T-helper 17 cell (primary cell): ENCODE measurements around the gene RIPK3. TPM values are rescaled to one million over a fixed set of nuclear protein-coding genes. Genes with fewer than 3 reads are reported as not detected.

ENCODE experiments used
- ATAC-seq: fragments of 150-1000 bp; cut with Tn5 transposase; 2 replicates; pipeline ENCODE4 v1.10.0; 2021; ENCODE audit warnings: mild to moderate bottlenecking, moderate library complexity
- DNase-seq, 3 donors: peaks; one replicate each; pipeline versions ENCODE4 v3.0.0 to v3.0.0-alpha.2; 2020 to 2021
- H3K9me3 ChIP-seq: one replicate; pipeline ENCODE4 v1.7.0; 2013; ENCODE audit warnings: low read length, mild to moderate bottlenecking; ENCODE audit not compliant: control insufficient read depth, poor library complexity, severe bottlenecking
- H3K27ac Mint-ChIP-seq: one replicate; pipeline ENCODE4 v1.8.0; 2022; ENCODE audit warnings: mild to moderate bottlenecking, moderate library complexity, mixed read lengths
- H3K27me3 Mint-ChIP-seq: one replicate; pipeline ENCODE4 v1.8.0; 2022; ENCODE audit warnings: mixed read lengths
- H3K36me3 Mint-ChIP-seq: one replicate; pipeline ENCODE4 v1.8.0; 2022; ENCODE audit warnings: low read depth, mixed read lengths
- H3K4me1 Mint-ChIP-seq: one replicate; pipeline ENCODE4 v1.8.0; 2022; ENCODE audit warnings: mild to moderate bottlenecking, mixed read lengths
- H3K4me3 Mint-ChIP-seq: one replicate; pipeline ENCODE4 v1.8.0; 2022; ENCODE audit warnings: mild to moderate bottlenecking, moderate library complexity, mixed read lengths
- total RNA-seq, 4 donors: library from RNA in 2 of 4; stranded (reverse) in 2 of 4; gene quantifications; one replicate each; pipeline ENCODE4 v1.2.3 and lab custom pipeline; 2022 to 2026

The RIPK3 gene
- total RNA-seq, 2 donors from 2014 or later, result 22.7 to 26.1 TPM

DNA sequence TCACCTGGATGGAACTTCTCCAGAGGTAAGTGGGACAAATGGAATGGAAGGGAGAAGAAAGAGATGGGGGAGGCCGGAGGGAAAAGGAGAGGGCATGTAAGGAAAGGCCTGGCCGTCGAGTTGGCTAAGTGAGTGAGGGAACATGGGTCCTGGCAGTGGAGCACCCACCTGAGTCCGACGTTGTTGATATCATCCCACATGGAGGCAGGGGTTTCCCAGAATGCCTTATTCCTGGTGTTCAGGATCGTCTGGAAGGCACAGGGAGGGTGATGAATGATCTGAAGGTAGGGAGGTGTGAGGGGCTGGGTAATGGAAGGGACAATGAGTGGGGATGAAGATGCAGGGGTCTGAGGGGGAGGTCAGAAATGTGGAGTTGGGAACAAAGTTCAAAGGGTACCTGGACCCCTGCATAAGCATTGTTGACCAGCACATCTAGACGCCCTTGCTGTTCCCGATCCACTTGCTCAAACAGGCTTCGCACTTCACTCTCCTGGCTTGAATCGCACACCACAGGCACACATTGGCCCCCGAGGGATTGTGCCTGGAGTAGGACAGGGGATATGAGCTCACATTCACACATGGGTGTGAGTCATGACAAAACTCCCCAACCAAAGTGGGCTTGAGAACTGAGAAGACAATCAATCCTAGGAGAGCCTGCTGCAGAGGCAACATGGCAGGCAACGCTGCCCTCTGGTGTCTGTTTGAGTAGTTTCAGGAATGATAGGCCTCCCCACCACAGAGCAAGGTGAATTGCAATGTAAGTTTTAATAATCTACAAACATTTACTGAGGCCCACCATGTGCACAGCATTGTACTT, 43.2 kb downstream of the RIPK3 start:
- Mint-ChIP-seq H3K36me3 (peaks cover 14% of the 10 kb centered on the region), H3K4me1 (peaks cover 30% of the 10 kb centered on the region), H3K4me3 (peak overlapping the region; percentile 28), H3K27me3 (no peaks in the 10 kb centered on the region), H3K27ac (peak overlapping the region; percentile 95)
- no peaks in the 10 kb centered on the region for H3K9me3 ChIP-seq
- ATAC-seq (peak; percentile 77), DNase-seq (peak; percentile 35 to 52 (median 51))

GRCh38 chr14:24293525-24293924, 46.3 kb downstream of the RIPK3 start:
- Mint-ChIP-seq H3K4me1 (peaks cover 25% of the 10 kb centered on the region), H3K4me3 (no peak overlapping the region), H3K27ac (no peak overlapping the region), H3K36me3 (peaks cover 14% of the 10 kb centered on the region), H3K27me3 (no peaks in the 10 kb centered on the region)
- no peak for DNase-seq
- H3K9me3 ChIP-seq, result no peaks in the 10 kb centered on the region
- no peak for ATAC-seq

DNA sequence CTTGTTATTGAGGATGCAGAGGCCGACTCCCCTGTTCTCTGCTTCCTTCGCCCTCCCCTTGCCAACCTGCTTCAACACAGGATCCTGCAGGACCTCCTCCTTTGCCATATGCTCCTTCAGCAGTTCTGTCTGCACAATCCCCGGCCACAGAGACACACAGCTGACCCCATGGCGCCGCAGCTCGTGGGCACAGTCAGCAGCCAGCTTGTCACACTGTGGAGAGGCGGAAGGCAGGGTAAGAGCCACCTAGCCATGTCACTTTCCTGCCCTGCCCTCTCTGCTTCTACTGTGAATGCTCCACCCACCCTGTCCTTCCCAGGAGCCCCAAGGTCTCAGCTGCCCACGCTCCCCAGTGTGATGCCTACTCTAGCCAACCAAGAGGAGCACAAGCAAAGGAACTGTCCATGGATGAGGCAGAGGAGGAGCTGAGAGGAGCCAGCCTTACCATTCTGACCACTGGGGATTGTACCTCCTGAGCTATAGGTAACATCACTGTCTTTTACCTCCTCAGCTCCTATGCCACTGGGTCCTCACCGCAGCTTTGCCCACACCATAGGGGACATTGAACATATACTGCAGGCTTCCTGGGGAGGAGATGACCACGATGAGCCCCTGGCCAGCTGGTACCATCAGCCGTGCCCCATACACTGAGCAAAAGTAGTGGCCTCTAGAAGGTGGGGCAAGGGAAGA, 47.5 kb downstream of the RIPK3 start:
- no peak overlapping the region for H3K27ac Mint-ChIP-seq
- DNase-seq (no peak), ATAC-seq (no peak)
- no peaks in the 10 kb centered on the region for H3K9me3 ChIP-seq
- H3K4me3 Mint-ChIP-seq, result no peak overlapping the region
- peaks cover 23% of the 10 kb centered on the region for H3K4me1 Mint-ChIP-seq
- H3K36me3 Mint-ChIP-seq, result peaks cover 9% of the 10 kb centered on the region
- no peaks in the 10 kb centered on the region for H3K27me3 Mint-ChIP-seq

DNA sequence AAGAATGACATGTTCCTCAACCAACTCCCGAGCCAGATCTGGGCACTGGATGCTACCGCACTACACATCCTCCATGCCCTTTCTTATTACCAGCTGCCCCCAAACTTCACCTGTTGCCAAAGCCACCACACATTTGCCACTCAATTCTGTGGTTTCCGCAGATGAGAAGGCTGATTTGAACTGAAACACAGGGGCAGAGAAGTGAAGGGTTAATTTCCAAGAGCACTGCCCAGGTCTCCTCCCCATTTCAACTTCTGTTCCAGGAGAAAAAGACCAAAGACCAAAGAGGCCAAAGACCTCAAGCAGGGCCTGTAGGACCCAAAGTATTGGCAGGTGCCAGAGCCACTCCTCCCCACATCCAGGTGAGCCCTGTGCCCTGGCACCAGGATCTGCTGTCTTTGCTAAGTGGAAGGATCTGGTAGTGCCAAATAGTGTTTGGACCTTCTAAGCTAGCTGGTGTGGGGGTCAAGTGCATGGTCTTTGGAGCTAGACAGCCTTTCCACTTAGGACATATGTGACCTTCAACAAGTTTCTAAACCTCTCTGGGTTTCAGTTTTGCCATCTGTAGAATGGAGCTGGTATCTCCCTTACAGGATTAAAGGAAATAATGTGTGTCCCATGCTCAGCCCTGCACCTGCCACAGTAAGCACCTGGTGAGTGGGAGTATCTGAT, 48.2 kb downstream of the RIPK3 start:
- Mint-ChIP-seq H3K27me3 (no peaks in the 10 kb centered on the region), H3K4me3 (no peak overlapping the region), H3K36me3 (peaks cover 6% of the 10 kb centered on the region), H3K27ac (peak overlapping the region; percentile 63), H3K4me1 (peaks cover 16% of the 10 kb centered on the region)
- ATAC-seq (no peak), DNase-seq (no peak)
- no peaks in the 10 kb centered on the region for H3K9me3 ChIP-seq

- H3K9me3 ChIP-seq, result no peaks in the 10 kb centered on the region
- Mint-ChIP-seq H3K4me1 (peaks cover 11% of the 10 kb centered on the region), H3K36me3 (peaks cover 4% of the 10 kb centered on the region), H3K4me3 (no peak overlapping the region), H3K27me3 (no peaks in the 10 kb centered on the region), H3K27ac (peak overlapping the region; percentile 63)
- DNase-seq (no peak), ATAC-seq (no peak)
Observed at GRCh38 chr14:24290746-24291145, 49.0 kb downstream of the RIPK3 start.

DNA sequence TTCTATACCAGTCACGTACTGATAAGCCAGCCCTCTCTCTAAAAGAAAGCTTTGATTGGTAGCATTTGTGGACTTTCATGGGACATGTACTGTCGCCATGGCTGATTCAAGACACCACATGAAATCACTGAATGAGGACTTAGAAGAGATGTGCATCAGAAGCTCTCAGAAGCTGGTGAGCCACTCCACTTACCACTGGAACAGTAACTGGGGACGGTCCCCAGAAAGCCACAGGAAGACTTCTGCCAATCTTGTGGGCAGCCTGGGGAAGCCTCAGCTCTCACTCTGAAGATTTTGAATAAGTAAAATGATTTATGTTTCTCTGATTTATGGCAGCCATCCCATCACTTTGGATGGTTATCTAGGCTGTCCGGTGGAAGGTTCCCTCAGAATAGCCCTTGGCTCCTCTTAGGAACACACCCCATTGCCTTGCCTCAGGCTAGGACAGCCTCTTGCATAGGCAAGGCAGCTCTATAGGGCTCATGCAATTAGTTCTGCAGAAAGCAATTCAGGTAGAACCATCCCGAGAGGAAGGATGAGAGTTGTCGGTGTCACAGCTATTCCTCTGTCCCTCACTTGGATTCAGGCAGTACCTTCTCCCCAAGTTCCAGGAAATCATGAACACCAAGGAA, 50.0 kb downstream of the RIPK3 start:
- peak overlapping the region; percentile 63 for H3K27ac Mint-ChIP-seq
- peaks cover 11% of the 10 kb centered on the region for H3K4me1 Mint-ChIP-seq
- peaks cover 4% of the 10 kb centered on the region for H3K36me3 Mint-ChIP-seq
- no peaks in the 10 kb centered on the region for H3K27me3 Mint-ChIP-seq
- no peak overlapping the region for H3K4me3 Mint-ChIP-seq
- no peaks in the 10 kb centered on the region for H3K9me3 ChIP-seq
- ATAC-seq, result peak; percentile 95
- DNase-seq, result no peak

DNA sequence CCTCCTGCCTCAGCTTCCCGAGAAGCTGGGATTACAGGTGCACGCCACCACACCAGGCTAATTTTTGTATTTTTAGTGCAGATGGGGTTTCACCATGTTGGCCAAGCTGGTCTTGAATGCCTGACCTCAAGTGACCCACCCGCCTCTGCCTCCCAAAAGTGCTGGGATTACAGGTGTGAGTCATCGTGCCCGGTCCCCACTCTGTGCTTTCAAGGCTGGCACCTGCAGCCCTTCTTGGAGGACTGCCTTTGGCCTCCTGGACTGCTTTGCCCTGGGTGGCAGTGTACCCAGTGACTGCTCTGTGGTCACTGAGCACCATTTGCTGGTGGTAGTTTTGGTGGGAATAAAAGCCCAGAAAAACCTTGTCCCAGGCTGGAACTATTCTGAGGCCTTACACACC, 52.8 kb downstream of the RIPK3 start:
- Mint-ChIP-seq H3K36me3 (peaks cover under 1% of the 10 kb centered on the region), H3K27me3 (no peaks in the 10 kb centered on the region), H3K27ac (no peak overlapping the region), H3K4me1 (peaks cover 12% of the 10 kb centered on the region), H3K4me3 (no peak overlapping the region)
- H3K9me3 ChIP-seq, result no peaks in the 10 kb centered on the region
- DNase-seq (no peak), ATAC-seq (no peak)

Other genes starting within 250 kb of the RIPK3 start
- 10 to 100 TPM; 14.2 to 15.5 TPM for gene PCK2, start 245.7 kb downstream of the RIPK3 start, total RNA-seq
- gene DCAF11, start 225.2 kb downstream of the RIPK3 start, total RNA-seq, result 10 to 100 TPM; 75.5 to 86.1 TPM
- gene NRL, start 225.0 kb downstream of the RIPK3 start, total RNA-seq, result 1 to 10 TPM; 2.2 to 3.2 TPM
- 1 to 10 TPM; 1.4 to 1.9 TPM for gene FITM1, start 209.3 kb downstream of the RIPK3 start, total RNA-seq
- 100 to 1,000 TPM; 235 to 257 TPM for gene PSME1, start 203.8 kb downstream of the RIPK3 start, total RNA-seq
- 1 to 10 TPM; 8.3 to 9.7 TPM for gene EMC9, start 198.4 kb downstream of the RIPK3 start, total RNA-seq
- 100 to 1,000 TPM; 134 to 141 TPM for gene PSME2, start 193.4 kb downstream of the RIPK3 start, total RNA-seq
- 10 to 100 TPM; 85.8 to 98.3 TPM for gene RNF31, start 192.5 kb downstream of the RIPK3 start, total RNA-seq
- gene IRF9, start 178.7 kb downstream of the RIPK3 start, total RNA-seq, result 100 to 1,000 TPM; 172 to 230 TPM
- 10 to 100 TPM; 66.3 to 94.8 TPM for gene REC8, start 167.9 kb downstream of the RIPK3 start, total RNA-seq
- 10 to 100 TPM; 46.6 to 47.3 TPM for gene IPO4, start 151.2 kb downstream of the RIPK3 start, total RNA-seq
- gene TM9SF1, start 144.6 kb downstream of the RIPK3 start, total RNA-seq, result 10 to 100 TPM; 22.3 to 22.6 TPM
- under 1 TPM; 0.27 to 0.55 TPM for gene TSSK4, start 134.3 kb downstream of the RIPK3 start, total RNA-seq
- gene CHMP4A, start 126.5 kb downstream of the RIPK3 start, total RNA-seq, result 10 to 100 TPM; 69.9 to 77.2 TPM
- 1 to 10 TPM; 4.0 to 5.9 TPM for gene MDP1, start 123.9 kb downstream of the RIPK3 start, total RNA-seq
- 10 to 100 TPM; 90.0 to 99.5 TPM for gene NEDD8, start 107.6 kb downstream of the RIPK3 start, total RNA-seq
- 10 to 100 TPM; 37.0 to 44.0 TPM for gene GMPR2, start 107.1 kb downstream of the RIPK3 start, total RNA-seq
- gene TINF2, start 97.4 kb downstream of the RIPK3 start, total RNA-seq, result 100 to 1,000 TPM; 106 to 107 TPM
- gene TGM1, start 76.8 kb downstream of the RIPK3 start, total RNA-seq, result 1 to 10 TPM; 3.4 to 4.3 TPM
- 10 to 100 TPM; 54.4 to 72.1 TPM for gene RABGGTA, start 68.4 kb downstream of the RIPK3 start, total RNA-seq
- 10 to 100 TPM; 24.0 to 27.0 TPM for gene DHRS1, start 40.2 kb downstream of the RIPK3 start, total RNA-seq
- gene NOP9, start 40.1 kb downstream of the RIPK3 start, total RNA-seq, result 10 to 100 TPM; 25.7 to 27.7 TPM
- 10 to 100 TPM; 14.5 to 16.8 TPM for gene CIDEB, start 32.0 kb downstream of the RIPK3 start, total RNA-seq
- 10 to 100 TPM; 17.3 to 23.3 TPM for gene LTB4R2, start 29.9 kb downstream of the RIPK3 start, total RNA-seq
- gene LTB4R, start 28.5 kb downstream of the RIPK3 start, total RNA-seq, result 10 to 100 TPM; 21.5 to 23.1 TPM
- gene ADCY4, start 4.9 kb downstream of the RIPK3 start, total RNA-seq, result 1 to 10 TPM; 5.4 to 7.9 TPM
- not detected for gene NFATC4, start 28.2 kb upstream of the RIPK3 start, total RNA-seq
- under 1 TPM in 1 of 2 donors, not detected in 1; 0.22 TPM for gene NYNRIN, start 59.0 kb upstream of the RIPK3 start, total RNA-seq
- gene CBLN3, start 89.7 kb upstream of the RIPK3 start, total RNA-seq, result 1 to 10 TPM; 4.2 to 6.0 TPM
- 100 to 1,000 TPM; 118 to 128 TPM for gene KHNYN, start 90.0 kb upstream of the RIPK3 start, total RNA-seq
- 10 to 100 TPM; 64.3 to 82.6 TPM for gene SDR39U1, start 102.8 kb upstream of the RIPK3 start, total RNA-seq
- not detected for gene CMA1, start 168.3 kb upstream of the RIPK3 start, total RNA-seq
- not detected for gene CTSG, start 236.3 kb upstream of the RIPK3 start, total RNA-seq